Smooth muscle cell of the coronary artery (primary cell): ENCODE data around the gene DYRK1A. TPM values are rescaled to one million over a fixed set of nuclear protein-coding genes. Genes with fewer than 3 reads are reported as not detected.

Source experiments
- total RNA-seq: library from RNA; depleted of rRNA; stranded (reverse); fragments of >200 nt; gene quantifications from 2 replicates; pipeline ENCODE4 v1.2.3, GENCODE V29; 2014; ENCODE audit warnings: low replicate concordance

The DYRK1A gene
- 38.2 and 52.3 TPM in 2 replicates for total RNA-seq

GRCh38 chr21:37366482-37367316 lies at the start of gene DYRK1A:
Gene DYRK1A, plus strand, starts transcription at chr21:37366773. Its CDS starts 53,602 bp downstream, at chr21:37420375.

Other genes starting within 250 kb of the DYRK1A start
- 48.6 and 94.2 TPM in 2 replicates for gene VPS26C, start 99.4 kb upstream of the DYRK1A start, total RNA-seq